Effector memory CD8-positive, alpha-beta T cell (primary cell): ENCODE measurements around the gene DICER1.

Source experiments
- ATAC-seq: fragments of 150-1000 bp; cut with Tn5 transposase; replicated peaks from 2 replicates; pipeline ENCODE4 v1.10.0; 2021; ENCODE audit warnings: mild to moderate bottlenecking, moderate library complexity
- DNase-seq, 3 experiments: peaks; one replicate each; pipeline ENCODE4 v3.0.0; 2021
- H3K27ac Mint-ChIP-seq, 2 donors: one replicate each; pipeline ENCODE4 v1.8.0; 2022; ENCODE audit warnings: mild to moderate bottlenecking in 2 of 2, mixed read lengths in 2 of 2, moderate library complexity in 2 of 2
- H3K27me3 Mint-ChIP-seq, 2 donors: one replicate each; pipeline ENCODE4 v1.8.0; 2022; ENCODE audit warnings: mixed read lengths in 2 of 2
- H3K36me3 Mint-ChIP-seq: one replicate; pipeline ENCODE4 v1.8.0; 2022; ENCODE audit warnings: mild to moderate bottlenecking, moderate library complexity, mixed read lengths; ENCODE audit not compliant: insufficient read depth
- H3K4me1 Mint-ChIP-seq, 2 donors: one replicate each; pipeline ENCODE4 v1.8.0; 2022; ENCODE audit warnings: low read depth in 2 of 2, mixed read lengths in 2 of 2
- H3K4me3 Mint-ChIP-seq, 2 donors: one replicate each; pipeline ENCODE4 v1.8.0; 2022; ENCODE audit warnings: mild to moderate bottlenecking in 2 of 2, mixed read lengths in 2 of 2, moderate library complexity in 2 of 2
- H3K9me3 Mint-ChIP-seq, 2 donors: one replicate each; pipeline ENCODE4 v1.8.0; 2022; ENCODE audit warnings: mixed read lengths in 2 of 2

Gene DICER1

GRCh38 chr14:95101736-95102679 is 55.3 kb downstream of the DICER1 start:
- peak overlapping the region; percentile 41 to 76 for H3K27ac Mint-ChIP-seq
- H3K4me1 Mint-ChIP-seq: peaks cover 19 to 26% of the 10 kb centered on the region in 2 donors
- ATAC-seq (no peak), DNase-seq (no peak)
- peaks cover 64% of the 10 kb centered on the region for H3K36me3 Mint-ChIP-seq
- no peaks in the 10 kb centered on the region for H3K27me3 Mint-ChIP-seq
- no peaks in the 10 kb centered on the region for H3K9me3 Mint-ChIP-seq
- no peak overlapping the region for H3K4me3 Mint-ChIP-seq

- H3K27ac Mint-ChIP-seq: peak overlapping the region in 1 of 2 donors; percentile 59
- ATAC-seq (peak; percentile 46), DNase-seq (peak; percentile 7 to 19 (median 14))
- peaks cover 61% of the 10 kb centered on the region for H3K36me3 Mint-ChIP-seq
- H3K9me3 Mint-ChIP-seq: no peaks in the 10 kb centered on the region
- no peak overlapping the region for H3K4me3 Mint-ChIP-seq
- H3K27me3 Mint-ChIP-seq: no peaks in the 10 kb centered on the region
- H3K4me1 Mint-ChIP-seq: peaks cover 19 to 26% of the 10 kb centered on the region in 2 donors
Measured at GRCh38 chr14:95098984-95099599, 58.2 kb downstream of the DICER1 start.

GRCh38 chr14:95097385-95097784 is 59.9 kb downstream of the DICER1 start:
- peaks cover 61% of the 10 kb centered on the region for H3K36me3 Mint-ChIP-seq
- H3K9me3 Mint-ChIP-seq: no peaks in the 10 kb centered on the region
- ATAC-seq: no peak
- H3K4me1 Mint-ChIP-seq: peaks cover 13 to 26% of the 10 kb centered on the region in 2 donors
- no peak overlapping the region for H3K27ac Mint-ChIP-seq
- DNase-seq: no peak
- no peak overlapping the region for H3K4me3 Mint-ChIP-seq
- no peaks in the 10 kb centered on the region for H3K27me3 Mint-ChIP-seq

- no peaks in the 10 kb centered on the region for H3K9me3 Mint-ChIP-seq
- no peak for DNase-seq
- no peaks in the 10 kb centered on the region for H3K27me3 Mint-ChIP-seq
- H3K4me1 Mint-ChIP-seq: peaks cover 11 to 20% of the 10 kb centered on the region in 2 donors
- H3K27ac Mint-ChIP-seq: no peak overlapping the region
- ATAC-seq: no peak
- peaks cover 66% of the 10 kb centered on the region for H3K36me3 Mint-ChIP-seq
- no peak overlapping the region for H3K4me3 Mint-ChIP-seq
Measured at GRCh38 chr14:95096476-95096875, 60.9 kb downstream of the DICER1 start.

- H3K9me3 Mint-ChIP-seq: no peaks in the 10 kb centered on the region
- H3K4me1 Mint-ChIP-seq: peaks cover 8 to 17% of the 10 kb centered on the region in 2 donors
- H3K36me3 Mint-ChIP-seq: peaks cover 70% of the 10 kb centered on the region
- H3K27ac Mint-ChIP-seq: peak overlapping the region in 1 of 2 donors; percentile 62
- DNase-seq: no peak
- no peaks in the 10 kb centered on the region for H3K27me3 Mint-ChIP-seq
- H3K4me3 Mint-ChIP-seq: no peak overlapping the region
- ATAC-seq: no peak
Measured at GRCh38 chr14:95095996-95096395, 61.3 kb downstream of the DICER1 start.

GRCh38 chr14:95092723-95093122 is 64.6 kb downstream of the DICER1 start:
- H3K4me1 Mint-ChIP-seq: peaks cover 0 to 4% of the 10 kb centered on the region in 2 donors
- H3K27ac Mint-ChIP-seq: no peak overlapping the region
- no peaks in the 10 kb centered on the region for H3K27me3 Mint-ChIP-seq
- H3K36me3 Mint-ChIP-seq: peaks cover 93% of the 10 kb centered on the region
- H3K4me3 Mint-ChIP-seq: no peak overlapping the region
- ATAC-seq: no peak
- DNase-seq: no peak
- H3K9me3 Mint-ChIP-seq: no peaks in the 10 kb centered on the region

GRCh38 chr14:95091581-95091980 is 65.7 kb downstream of the DICER1 start:
- H3K9me3 Mint-ChIP-seq: no peaks in the 10 kb centered on the region

GRCh38 chr14:95088665-95089064 is 68.7 kb downstream of the DICER1 start:
- Mint-ChIP-seq H3K27ac (peak overlapping the region in 1 of 2 donors; percentile 16), H3K4me1 (peaks cover 0 to 4% of the 10 kb centered on the region in 2 donors), H3K4me3 (no peak overlapping the region), H3K36me3 (peaks cover 82% of the 10 kb centered on the region), H3K27me3 (no peaks in the 10 kb centered on the region), H3K9me3 (no peaks in the 10 kb centered on the region)
- DNase-seq: no peak
- ATAC-seq: no peak

More at GRCh38 chr14:95091581-95091980, 65.7 kb downstream of the DICER1 start:
- ATAC-seq (no peak), DNase-seq (no peak)
- Mint-ChIP-seq H3K27me3 (no peaks in the 10 kb centered on the region), H3K27ac (no peak overlapping the region), H3K36me3 (peaks cover 97% of the 10 kb centered on the region), H3K4me1 (peaks cover 0 to 4% of the 10 kb centered on the region in 2 donors), H3K4me3 (no peak overlapping the region)

GRCh38 chr14:95087619-95088018 is 69.7 kb downstream of the DICER1 start:
- ATAC-seq (no peak), DNase-seq (no peak)
- Mint-ChIP-seq H3K27me3 (no peaks in the 10 kb centered on the region), H3K9me3 (no peaks in the 10 kb centered on the region), H3K36me3 (peaks cover 72% of the 10 kb centered on the region), H3K27ac (peak overlapping the region in 1 of 2 donors; percentile 16), H3K4me3 (no peak overlapping the region), H3K4me1 (peaks cover 0 to under 1% of the 10 kb centered on the region in 2 donors)

- Mint-ChIP-seq H3K4me1 (peaks cover 0 to 5% of the 10 kb centered on the region in 2 donors), H3K4me3 (no peak overlapping the region), H3K27me3 (no peaks in the 10 kb centered on the region), H3K36me3 (peaks cover 49% of the 10 kb centered on the region), H3K9me3 (no peaks in the 10 kb centered on the region), H3K27ac (peak overlapping the region in 1 of 2 donors; percentile 35)
- DNase-seq: no peak
- ATAC-seq: no peak
Measured at GRCh38 chr14:95085321-95085720, 72.0 kb downstream of the DICER1 start.

GRCh38 chr14:95078867-95079266 is 78.5 kb downstream of the DICER1 start:
- Mint-ChIP-seq H3K27me3 (peaks cover 19 to 42% of the 10 kb centered on the region in 2 donors), H3K4me3 (no peak overlapping the region), H3K27ac (no peak overlapping the region), H3K4me1 (peaks cover 0 to 5% of the 10 kb centered on the region in 2 donors), H3K9me3 (no peaks in the 10 kb centered on the region), H3K36me3 (no peaks in the 10 kb centered on the region)
- ATAC-seq: no peak
- DNase-seq: no peak

- Mint-ChIP-seq H3K4me3 (no peak overlapping the region), H3K27me3 (peaks cover 19 to 52% of the 10 kb centered on the region in 2 donors), H3K9me3 (no peaks in the 10 kb centered on the region), H3K27ac (peak overlapping the region in 1 of 2 donors; percentile 1), H3K36me3 (no peaks in the 10 kb centered on the region), H3K4me1 (peaks cover 0 to 2% of the 10 kb centered on the region in 2 donors)
- ATAC-seq (no peak), DNase-seq (no peak)
Measured at GRCh38 chr14:95077345-95077744, 80.0 kb downstream of the DICER1 start.

- DNase-seq: no peak
- no peaks in the 10 kb centered on the region for H3K9me3 Mint-ChIP-seq
- H3K27me3 Mint-ChIP-seq: peaks cover 19 to 59% of the 10 kb centered on the region in 2 donors
- H3K4me3 Mint-ChIP-seq: no peak overlapping the region
- no peaks in the 10 kb centered on the region for H3K36me3 Mint-ChIP-seq
- H3K27ac Mint-ChIP-seq: no peak overlapping the region
- no peak for ATAC-seq
- H3K4me1 Mint-ChIP-seq: no peaks in the 10 kb centered on the region
Measured at GRCh38 chr14:95075789-95076188, 81.5 kb downstream of the DICER1 start.
